ENCODE measurements around the gene PPP2R5A.
"Not testable (repeated sequence)": the region's sequence is repeated elsewhere in the genome, so short reads cannot be mapped to it uniquely, and the experiment has no call there.

The PPP2R5A gene

GRCh38 chr1:212354464-212354863 is 69.3 kb downstream of the PPP2R5A start:
- no peak for DNase-seq (ENCODE audit: low read depth in 2 of 3, low spot score in 1 of 3)

GRCh38 chr1:212355230-212355969 is 70.2 kb downstream of the PPP2R5A start:
- DNase-seq (ENCODE audit: low read depth in 2 of 3, low spot score in 1 of 3), result no peak

GRCh38 chr1:212359794-212360479 is 74.7 kb downstream of the PPP2R5A start:
- peak in 2 of 3 donors; percentile 3 to 24 for DNase-seq (ENCODE audit: low read depth in 2 of 3, low spot score in 1 of 3)

GRCh38 chr1:212364985-212365384 is 79.8 kb downstream of the PPP2R5A start:
- DNase-seq (ENCODE audit: low read depth in 2 of 3, low spot score in 1 of 3), result no peak

GRCh38 chr1:212366901-212367300 is 81.7 kb downstream of the PPP2R5A start:
- no peak for DNase-seq (ENCODE audit: low read depth in 2 of 3, low spot score in 1 of 3)

GRCh38 chr1:212367474-212368072 is 82.4 kb downstream of the PPP2R5A start:
- DNase-seq (ENCODE audit: low read depth in 2 of 3, low spot score in 1 of 3), result no peak

- DNase-seq (ENCODE audit: low read depth in 2 of 3, low spot score in 1 of 3), result peak; percentile 23 to 61 (median 31)
Observed at GRCh38 chr1:212368073-212368484, 82.9 kb downstream of the PPP2R5A start.

GRCh38 chr1:212375986-212376385 is 90.8 kb downstream of the PPP2R5A start:
- DNase-seq (ENCODE audit: low read depth in 2 of 3, low spot score in 1 of 3), result no peak

- no peak for DNase-seq (ENCODE audit: low read depth in 2 of 3, low spot score in 1 of 3)
Observed at GRCh38 chr1:212377644-212378043, 92.4 kb downstream of the PPP2R5A start.

GRCh38 chr1:212379366-212379765 is 94.2 kb downstream of the PPP2R5A start:
- no peak for DNase-seq (ENCODE audit: low read depth in 2 of 3, low spot score in 1 of 3)

- DNase-seq (ENCODE audit: low read depth in 2 of 3, low spot score in 1 of 3), result no peak
Observed at GRCh38 chr1:212381397-212382035, 96.3 kb downstream of the PPP2R5A start.

GRCh38 chr1:212386029-212386428 is 100.8 kb downstream of the PPP2R5A start:
- DNase-seq (ENCODE audit: low read depth in 2 of 3, low spot score in 1 of 3), result no peak

- DNase-seq (ENCODE audit: low read depth in 2 of 3, low spot score in 1 of 3), result no peak
Observed at GRCh38 chr1:212388985-212389716, 103.9 kb downstream of the PPP2R5A start.

GRCh38 chr1:212395678-212396437 is 110.6 kb downstream of the PPP2R5A start:
- not testable (repeated sequence) for DNase-seq (ENCODE audit: low read depth in 2 of 3, low spot score in 1 of 3)

- DNase-seq (ENCODE audit: low read depth in 2 of 3, low spot score in 1 of 3), result no peak
Observed at GRCh38 chr1:212396638-212397037, 111.4 kb downstream of the PPP2R5A start.

- no peak for DNase-seq (ENCODE audit: low read depth in 2 of 3, low spot score in 1 of 3)
Observed at GRCh38 chr1:212397171-212397570, 112.0 kb downstream of the PPP2R5A start.

GRCh38 chr1:212401042-212401441 is 115.8 kb downstream of the PPP2R5A start:
- no peak for DNase-seq (ENCODE audit: low read depth in 2 of 3, low spot score in 1 of 3)

GRCh38 chr1:212401838-212402582 is 116.8 kb downstream of the PPP2R5A start:
- DNase-seq (ENCODE audit: low read depth in 2 of 3, low spot score in 1 of 3), result no peak

- no peak for DNase-seq (ENCODE audit: low read depth in 2 of 3, low spot score in 1 of 3)
Observed at GRCh38 chr1:212402666-212403321, 117.6 kb downstream of the PPP2R5A start.

Data from stimulated activated CD4-positive, alpha-beta T cell treated with anti-CD3 and anti-CD28 coated beads, Interleukin-12 subunit alpha, Interleukin-12 subunit beta, amount 100 ng/mL, for 48 hours (primary cell).